OCI-LY3 (cell line): ENCODE data around the gene GRIK5.

Source experiments
- H2AFZ ChIP-seq: fragments of 200-600, 300-600 bp; shearing (Covaris generic); 2 replicates; pipeline ENCODE4 v1.6.0; 2014; ENCODE audit warnings: antibody characterized with exemption, low read depth, low read length
- H3K27ac ChIP-seq: fragments of 200-600, 300-600 bp; sonication (generic); 2 replicates; pipeline ENCODE4 v1.5.1; 2014; ENCODE audit warnings: mild to moderate bottlenecking, low read length, moderate library complexity, mixed read lengths
- H3K27me3 ChIP-seq: fragments of 200-600, 300-600 bp; sonication (generic); 2 replicates; pipeline ENCODE4 v1.6.1; 2014; ENCODE audit warnings: low read depth, low read length, mixed read lengths
- H3K36me3 ChIP-seq: fragments of 200-600, 300-600 bp; sonication (generic); replicated peaks from 2 replicates; pipeline ENCODE3; 2014; ENCODE audit warnings: low read depth, low read length, mixed read lengths
- H3K4me1 ChIP-seq: fragments of 300-600, 200-600 bp; sonication (generic); 2 replicates; pipeline ENCODE4 v1.6.1; 2014; ENCODE audit warnings: low read length, mixed read lengths
- H3K4me2 ChIP-seq: fragments of 200-600, 300-600 bp; sonication (generic); 2 replicates; pipeline ENCODE4 v1.6.1; 2014; ENCODE audit warnings: low read length, mixed read lengths
- H3K4me3 ChIP-seq: fragments of 300-600, 200-600 bp; sonication (generic); 2 replicates; pipeline ENCODE4 v1.5.1; 2014; ENCODE audit warnings: antibody characterized with exemption, mild to moderate bottlenecking, low read length, moderate library complexity
- H3K79me2 ChIP-seq: fragments of 300-600, 200-600 bp; shearing (Covaris generic); 2 replicates; pipeline ENCODE4 v1.6.1; 2014; ENCODE audit warnings: mild to moderate bottlenecking, low read length, mixed read lengths
- H3K9ac ChIP-seq: fragments of 300-600, 200-600 bp; shearing (Covaris generic); 2 replicates; pipeline ENCODE4 v1.6.0; 2014; ENCODE audit warnings: mild to moderate bottlenecking, low read length, moderate library complexity
- H3K9me3 ChIP-seq: fragments of 200-600, 300-600 bp; shearing (Covaris generic); 2 replicates; pipeline ENCODE4 v1.6.1; 2014; ENCODE audit warnings: low read length, mixed read lengths; ENCODE audit not compliant: insufficient read depth
- H4K20me1 ChIP-seq: fragments of 200-600, 300-600 bp; sonication (generic); 2 replicates; pipeline ENCODE4 v1.6.1; 2016; ENCODE audit warnings: low read length, mixed read lengths; ENCODE audit not compliant: insufficient read depth
- EZH2phosphoT487 ChIP-seq: fragments of 200-600 bp; shearing (Covaris generic); IDR thresholded peaks from 2 replicates; pipeline ENCODE4 v1.6.1; 2018; ENCODE audit warnings: antibody characterized with exemption, mixed run types, low read depth
- TF ChIP-seq, protein P1 (sequence below): fragments of 200-600, 300-600 bp; sonication (generic); IDR thresholded peaks from 2 replicates; pipeline ENCODE4 v1.5.1; 2014; ENCODE audit warnings: antibody characterized with exemption, low read length, low read depth

Gene GRIK5

DNA sequence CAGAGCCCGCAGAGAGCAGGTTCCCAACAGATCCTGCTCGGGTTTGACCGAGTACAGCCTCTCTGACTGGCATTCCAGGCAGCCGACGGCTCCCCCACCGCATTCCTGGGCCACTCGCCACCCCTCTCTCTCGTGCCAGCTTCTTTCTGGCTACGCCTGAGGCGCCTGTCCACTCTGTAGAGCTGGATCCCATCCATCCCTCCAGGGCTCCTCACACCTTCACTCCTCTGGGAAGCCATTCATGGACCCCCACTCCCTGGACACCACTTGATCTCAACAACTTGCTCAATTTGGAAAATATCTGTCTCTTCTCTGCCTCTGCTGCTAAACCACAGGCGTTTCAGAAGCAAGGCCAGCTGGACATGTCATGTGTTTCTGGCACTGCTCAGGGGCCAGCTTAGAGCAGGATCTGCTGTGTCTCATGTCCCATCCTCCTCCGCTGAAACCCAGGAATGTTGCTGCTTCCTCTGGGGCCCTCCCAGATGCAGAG is 45.3 kb downstream of the GRIK5 start:
- Histone ChIP-seq H4K20me1 (no peaks in the 10 kb centered on the region), H2AFZ (no peak overlapping the region), H3K9me3 (no peaks in the 10 kb centered on the region), H3K27ac (no peak overlapping the region), H3K4me1 (no peaks in the 10 kb centered on the region), H3K27me3 (peaks cover 12% of the 10 kb centered on the region), H3K4me3 (no peak overlapping the region), H3K36me3 (no peaks in the 10 kb centered on the region), H3K4me2 (no peak overlapping the region), H3K79me2 (no peaks in the 10 kb centered on the region), H3K9ac (no peak overlapping the region)
- TF ChIP-seq, protein P1, sequence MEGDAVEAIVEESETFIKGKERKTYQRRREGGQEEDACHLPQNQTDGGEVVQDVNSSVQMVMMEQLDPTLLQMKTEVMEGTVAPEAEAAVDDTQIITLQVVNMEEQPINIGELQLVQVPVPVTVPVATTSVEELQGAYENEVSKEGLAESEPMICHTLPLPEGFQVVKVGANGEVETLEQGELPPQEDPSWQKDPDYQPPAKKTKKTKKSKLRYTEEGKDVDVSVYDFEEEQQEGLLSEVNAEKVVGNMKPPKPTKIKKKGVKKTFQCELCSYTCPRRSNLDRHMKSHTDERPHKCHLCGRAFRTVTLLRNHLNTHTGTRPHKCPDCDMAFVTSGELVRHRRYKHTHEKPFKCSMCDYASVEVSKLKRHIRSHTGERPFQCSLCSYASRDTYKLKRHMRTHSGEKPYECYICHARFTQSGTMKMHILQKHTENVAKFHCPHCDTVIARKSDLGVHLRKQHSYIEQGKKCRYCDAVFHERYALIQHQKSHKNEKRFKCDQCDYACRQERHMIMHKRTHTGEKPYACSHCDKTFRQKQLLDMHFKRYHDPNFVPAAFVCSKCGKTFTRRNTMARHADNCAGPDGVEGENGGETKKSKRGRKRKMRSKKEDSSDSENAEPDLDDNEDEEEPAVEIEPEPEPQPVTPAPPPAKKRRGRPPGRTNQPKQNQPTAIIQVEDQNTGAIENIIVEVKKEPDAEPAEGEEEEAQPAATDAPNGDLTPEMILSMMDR, result no peak
- TF ChIP-seq EZH2phosphoT487, result no peak

DNA sequence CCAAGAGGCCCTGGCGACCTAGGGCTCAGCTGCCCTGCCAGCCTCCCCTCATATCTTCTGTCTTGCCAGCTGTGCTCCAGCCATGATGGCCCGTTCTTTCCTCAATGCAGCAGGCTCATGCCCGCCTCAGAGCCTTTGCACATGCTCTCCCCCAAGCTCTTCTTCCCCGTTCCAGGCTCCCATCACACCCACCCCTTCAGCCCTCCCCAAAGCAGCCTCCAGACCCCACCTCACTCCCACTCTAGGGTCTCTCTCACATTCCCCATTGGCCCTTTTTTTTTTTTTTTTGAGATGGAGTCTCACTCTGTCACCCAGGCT is 46.1 kb downstream of the GRIK5 start:
- no peak overlapping the region; the same call in 1 of the 2 replicates for H2AFZ ChIP-seq
- H4K20me1 ChIP-seq, result no peaks in the 10 kb centered on the region
- no peaks in the 10 kb centered on the region for H3K4me1 ChIP-seq
- no peak overlapping the region for H3K27ac ChIP-seq
- no peaks in the 10 kb centered on the region for H3K79me2 ChIP-seq
- no peak overlapping the region for H3K4me2 ChIP-seq
- no peaks in the 10 kb centered on the region for H3K9me3 ChIP-seq
- no peak for TF ChIP-seq EZH2phosphoT487
- TF ChIP-seq, protein P1, result no peak
- H3K36me3 ChIP-seq, result no peaks in the 10 kb centered on the region
- H3K4me3 ChIP-seq, result no peak overlapping the region
- H3K27me3 ChIP-seq, result peaks cover 11% of the 10 kb centered on the region
- no peak overlapping the region for H3K9ac ChIP-seq

DNA sequence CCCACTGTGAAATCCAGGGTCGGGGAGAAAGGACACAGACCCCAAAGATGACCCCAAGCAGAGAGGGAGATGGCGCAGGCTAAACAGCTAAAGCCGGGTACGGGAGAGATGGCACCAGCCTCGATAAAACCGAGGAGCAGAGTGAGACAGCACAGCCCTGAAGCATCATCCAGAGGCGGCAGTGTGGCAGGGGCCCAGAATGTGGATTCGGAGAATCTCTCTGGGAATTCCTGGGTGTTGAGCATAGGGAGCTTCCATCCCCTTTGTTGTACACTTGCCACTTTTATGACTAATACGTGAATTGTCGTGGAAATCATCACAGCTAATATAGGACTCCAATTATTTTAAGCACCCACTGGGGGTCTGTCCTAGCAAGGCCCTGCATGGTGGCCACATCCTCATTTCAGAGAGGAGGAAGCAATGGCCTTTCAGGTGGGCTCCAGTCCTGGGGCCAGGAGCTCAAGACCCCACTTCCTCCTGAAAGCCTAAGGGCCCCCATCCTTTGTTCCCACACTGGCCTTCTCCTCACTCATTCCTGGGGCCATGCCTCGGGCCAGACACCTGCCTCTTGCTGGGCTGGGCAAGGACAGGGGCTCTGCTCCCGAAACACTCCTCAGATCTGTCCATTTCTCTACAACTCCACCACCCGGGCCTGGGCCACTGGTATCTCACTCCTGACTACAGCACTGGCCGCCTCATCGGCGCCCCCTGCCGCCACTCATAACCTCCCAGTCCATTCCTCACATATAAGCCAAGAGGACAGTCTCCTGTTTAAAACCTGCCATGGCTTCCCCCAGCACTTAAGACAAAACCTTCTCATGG is 46.7 kb downstream of the GRIK5 start:
- TF ChIP-seq, protein P1, result peak; percentile 83
- TF ChIP-seq EZH2phosphoT487, result no peak
- no peaks in the 10 kb centered on the region for H3K36me3 ChIP-seq

DNA sequence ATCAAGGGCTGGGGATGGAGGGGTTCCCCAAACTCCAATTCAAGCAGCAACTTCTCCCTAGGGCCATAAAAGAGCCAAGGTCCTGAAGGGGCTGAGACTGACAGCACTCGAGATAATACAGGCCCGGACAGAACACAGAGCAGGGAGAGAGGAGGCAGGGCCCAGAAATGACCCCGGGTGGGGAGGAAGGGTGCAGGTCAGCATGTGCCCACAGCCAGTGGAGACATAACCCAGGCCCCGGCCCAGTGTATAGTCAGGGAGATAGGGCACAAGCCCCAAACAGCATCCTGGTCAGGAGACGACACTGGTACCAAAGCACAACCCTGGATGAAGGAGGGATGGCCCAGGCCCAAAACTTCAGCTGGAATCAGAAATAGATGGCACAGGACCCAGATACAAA is 47.4 kb downstream of the GRIK5 start:
- H3K27me3 ChIP-seq, result peaks cover 10% of the 10 kb centered on the region
- H3K79me2 ChIP-seq, result no peaks in the 10 kb centered on the region
- no peak overlapping the region for H3K27ac ChIP-seq
- no peak overlapping the region for H3K4me3 ChIP-seq
- no peak for TF ChIP-seq EZH2phosphoT487
- TF ChIP-seq, protein P1, result no peak
- no peaks in the 10 kb centered on the region for H3K9me3 ChIP-seq
- H3K9ac ChIP-seq, result no peak overlapping the region
- no peaks in the 10 kb centered on the region for H3K36me3 ChIP-seq
- no peaks in the 10 kb centered on the region for H4K20me1 ChIP-seq
- H3K4me2 ChIP-seq, result no peak overlapping the region
- no peak overlapping the region for H2AFZ ChIP-seq
- H3K4me1 ChIP-seq, result no peaks in the 10 kb centered on the region

More for the DNA sequence above, 46.7 kb downstream of the GRIK5 start:
- Histone ChIP-seq H3K79me2 (no peaks in the 10 kb centered on the region), H3K4me3 (no peak overlapping the region), H2AFZ (no peak overlapping the region; the same call in 1 of the 2 replicates), H4K20me1 (no peaks in the 10 kb centered on the region), H3K27ac (no peak overlapping the region), H3K9ac (no peak overlapping the region), H3K27me3 (peaks cover 9% of the 10 kb centered on the region), H3K9me3 (no peaks in the 10 kb centered on the region), H3K4me2 (no peak overlapping the region), H3K4me1 (no peaks in the 10 kb centered on the region)
